Stimulated activated CD4-positive, alpha-beta T cell treated with anti-CD3 and anti-CD28 coated beads, Interleukin-1b, Interleukin-23, amount 100 ng/mL, for 48 hours (primary cell): Measurements from ENCODE around the gene AP1M1.
"Not testable (repeated sequence)": the region's sequence is repeated elsewhere in the genome, so short reads cannot be mapped to it uniquely, and the experiment has no call there.

Experiments used
- DNase-seq: peaks from one replicate; pipeline ENCODE4 v3.0.0-alpha.2; 2020

The AP1M1 gene

DNA sequence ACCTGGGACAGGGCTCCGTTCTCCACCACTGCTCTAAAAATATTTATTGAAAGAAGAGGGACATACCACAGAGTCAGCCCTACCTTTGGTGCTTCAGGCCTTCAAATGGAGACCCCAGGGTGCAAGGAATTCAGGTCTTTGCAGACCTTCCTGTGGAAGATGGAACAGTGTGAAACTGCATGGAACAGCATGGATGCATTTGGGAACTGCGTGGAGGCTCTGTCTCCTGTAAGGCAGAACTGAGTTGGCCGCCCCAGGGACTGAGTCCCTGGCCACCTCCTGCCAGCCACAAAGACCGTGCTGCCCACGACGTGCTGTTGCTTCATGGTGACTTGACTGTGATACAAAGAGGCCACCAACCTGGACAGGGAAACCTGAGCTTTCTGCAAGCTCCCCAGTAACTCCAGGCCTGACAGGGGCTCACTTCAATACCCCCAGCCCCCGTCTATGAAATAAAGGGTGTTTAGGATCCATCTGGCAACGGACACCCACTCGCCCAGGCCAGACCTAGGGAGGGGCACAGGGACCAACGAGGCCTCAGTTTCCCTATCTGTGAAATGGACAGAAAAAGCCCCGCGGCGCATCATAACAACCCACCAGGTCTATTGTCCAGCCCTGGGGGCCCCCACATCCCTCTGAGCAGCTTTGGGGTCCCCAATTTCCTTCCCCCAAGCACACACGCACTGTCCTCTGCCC is 68.3 kb downstream of the AP1M1 start:
- no peak for DNase-seq

DNA sequence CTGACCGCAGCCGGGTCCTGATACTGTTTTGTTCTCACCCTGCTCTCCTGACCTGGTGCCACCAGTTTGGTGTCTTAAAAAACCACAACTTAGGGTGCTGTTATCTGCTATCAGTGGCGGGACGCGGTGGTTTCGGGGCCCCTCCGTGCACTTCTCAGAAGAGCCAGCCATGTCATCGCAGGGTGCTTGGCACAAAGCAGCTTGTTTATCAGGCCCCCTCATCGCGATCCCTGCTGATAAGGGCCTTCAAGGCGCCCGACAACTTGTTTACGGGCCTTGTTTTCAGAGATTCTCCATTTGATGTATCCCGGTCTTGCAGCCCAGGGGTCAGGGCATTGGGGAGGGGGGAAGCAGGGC is 68.9 kb downstream of the AP1M1 start:
- peak; percentile 37 for DNase-seq

DNA sequence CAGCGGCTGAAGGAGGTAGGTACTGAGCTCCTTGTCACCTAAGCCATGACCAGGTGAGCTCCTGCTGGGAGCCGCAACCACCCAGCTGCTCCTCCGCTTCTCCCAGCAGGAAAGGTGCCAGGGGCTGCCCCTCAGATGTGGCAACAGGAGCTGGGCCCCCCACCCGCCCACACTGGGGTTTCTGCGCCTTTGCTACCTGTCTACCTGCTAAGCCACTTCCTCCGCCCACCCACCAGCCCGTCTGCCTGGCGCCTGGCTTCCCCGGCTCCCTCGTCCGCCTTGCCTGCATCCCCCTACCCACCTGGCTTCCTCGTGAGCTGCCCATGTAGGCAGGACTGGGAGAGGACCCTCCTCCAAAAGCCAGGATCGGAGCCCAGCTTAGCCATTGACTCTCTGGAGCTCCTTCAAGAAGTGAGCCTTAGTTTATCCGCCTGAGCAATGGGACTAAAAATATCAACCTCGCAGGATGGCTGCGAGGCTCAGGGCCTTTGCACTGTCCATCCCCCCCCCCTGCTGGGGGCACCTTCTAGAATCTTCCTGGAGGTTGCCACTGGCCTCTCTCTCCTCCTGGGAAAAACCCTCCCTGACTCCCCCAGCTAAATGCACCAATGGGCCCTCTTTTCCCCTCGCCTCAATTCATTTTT is 71.1 kb downstream of the AP1M1 start:
- DNase-seq, result no peak

DNA sequence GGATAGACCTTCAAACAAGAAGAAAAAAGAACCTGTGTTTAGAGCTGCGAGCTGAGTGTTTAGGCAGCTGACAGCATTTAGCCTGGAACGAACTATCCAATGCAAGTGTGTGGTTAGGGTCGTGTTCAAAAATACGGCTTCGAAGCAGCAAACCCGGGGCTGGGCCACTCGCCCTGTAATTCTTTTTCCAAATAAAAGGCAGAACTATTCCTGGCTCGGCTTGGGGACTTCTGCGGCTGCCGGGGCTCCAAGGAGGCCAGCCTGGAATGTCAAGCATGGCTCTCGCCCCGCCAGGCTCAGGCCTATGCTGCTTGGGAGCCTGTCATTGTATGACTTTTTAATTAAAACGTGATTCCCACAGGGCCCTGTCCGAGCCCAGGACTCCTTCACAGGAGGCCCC is 75.2 kb downstream of the AP1M1 start:
- no peak for DNase-seq

DNA sequence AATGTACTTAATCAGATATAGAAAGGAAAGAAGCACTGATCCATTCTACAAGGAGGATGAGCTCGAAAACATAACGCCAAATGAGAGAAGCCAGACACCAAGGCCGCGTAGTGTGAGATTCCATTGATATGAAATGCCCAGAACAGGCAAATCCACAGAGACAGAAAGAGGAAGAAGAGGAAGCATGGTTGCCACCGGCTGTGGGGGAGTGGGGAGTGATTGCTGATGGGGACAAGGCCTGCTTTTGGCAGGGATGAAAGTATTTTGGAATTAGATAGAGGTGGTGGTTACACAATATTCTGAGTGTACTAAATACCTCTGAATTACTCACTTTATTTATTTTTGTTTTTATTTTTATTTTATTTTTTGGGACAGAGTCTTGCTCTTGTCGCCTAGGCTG is 76.7 kb downstream of the AP1M1 start:
- no peak for DNase-seq

DNA sequence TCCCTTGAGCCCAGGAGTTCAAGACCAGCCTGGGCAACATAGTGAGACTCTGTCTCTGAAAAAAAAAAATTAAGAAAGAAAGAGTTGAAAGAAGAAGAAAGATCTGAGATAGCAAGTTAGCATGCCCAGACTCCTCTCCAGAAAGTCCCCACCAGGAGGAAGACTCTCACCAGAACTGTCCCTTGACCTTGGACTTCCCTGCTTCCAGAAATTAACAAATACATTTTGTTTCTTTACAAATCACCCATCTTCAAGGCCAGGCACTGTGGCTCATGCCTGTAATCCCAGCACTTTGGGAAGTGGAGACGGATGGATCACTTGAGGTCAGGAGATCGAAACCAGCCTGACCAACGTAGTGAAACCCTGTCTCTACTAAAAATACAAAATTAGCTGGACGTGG is 82.6 kb downstream of the AP1M1 start:
- no peak for DNase-seq

DNA sequence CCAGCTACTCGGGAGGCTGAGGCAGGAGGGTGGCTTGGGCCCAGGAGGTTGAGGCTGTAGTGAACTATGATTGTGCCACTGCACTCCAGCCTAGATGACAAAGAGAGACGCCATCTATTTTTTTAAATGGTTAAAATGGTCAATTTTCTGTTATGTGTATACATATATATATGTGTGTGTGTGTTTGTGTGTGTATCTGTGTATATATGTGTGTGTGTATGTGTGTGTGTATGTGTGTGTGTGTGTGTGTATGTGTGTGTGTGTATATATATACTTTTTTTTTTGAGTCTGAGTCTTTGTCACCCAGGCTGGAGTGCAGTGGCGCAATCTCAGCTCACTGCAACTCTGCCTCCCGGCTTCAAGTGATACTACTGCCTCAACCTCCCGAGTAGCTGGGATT is 84.0 kb downstream of the AP1M1 start:
- DNase-seq, result no peak

DNA sequence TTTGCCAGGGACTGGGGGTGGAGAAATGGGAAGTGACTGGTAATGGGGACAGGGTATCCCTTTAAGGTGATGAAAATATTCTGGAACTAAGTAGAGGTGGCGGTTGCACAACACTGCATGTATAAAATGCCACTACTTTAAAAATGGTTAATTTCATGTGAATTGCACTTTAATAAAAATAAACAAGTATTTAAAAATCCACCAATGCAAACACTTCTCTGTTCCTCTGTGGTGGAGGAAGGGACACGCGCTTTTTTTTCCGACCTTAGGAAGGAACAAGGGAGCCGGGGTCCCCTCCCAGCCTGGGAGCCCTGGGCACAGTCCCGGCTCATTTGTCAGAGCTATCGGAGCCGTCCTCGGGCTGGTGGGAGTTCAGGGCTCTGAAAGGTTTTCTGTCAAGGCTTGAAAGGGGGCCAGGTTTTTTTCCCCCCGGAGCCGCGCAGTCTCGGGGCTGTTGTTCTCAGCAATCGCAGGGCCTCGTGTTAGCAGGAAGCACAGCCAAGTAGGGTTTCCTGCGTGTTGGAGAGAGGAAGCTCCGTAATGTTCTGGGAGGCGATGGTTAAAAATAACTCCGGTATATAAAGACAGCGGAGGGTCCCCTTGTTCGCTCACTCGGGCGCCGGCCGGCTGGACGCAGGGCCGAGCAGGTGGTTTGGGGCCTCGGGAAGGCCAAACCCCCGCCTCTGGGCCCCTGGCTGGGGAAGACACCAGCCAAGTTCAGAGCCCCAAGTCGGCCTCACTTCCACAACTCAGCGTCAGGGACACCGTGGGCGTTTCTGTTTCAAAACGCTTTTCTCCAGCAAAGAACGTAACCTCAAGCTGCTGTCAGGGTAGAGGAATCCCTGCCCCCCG is 85.7 kb downstream of the AP1M1 start:
- peak; percentile 82 for DNase-seq

DNA sequence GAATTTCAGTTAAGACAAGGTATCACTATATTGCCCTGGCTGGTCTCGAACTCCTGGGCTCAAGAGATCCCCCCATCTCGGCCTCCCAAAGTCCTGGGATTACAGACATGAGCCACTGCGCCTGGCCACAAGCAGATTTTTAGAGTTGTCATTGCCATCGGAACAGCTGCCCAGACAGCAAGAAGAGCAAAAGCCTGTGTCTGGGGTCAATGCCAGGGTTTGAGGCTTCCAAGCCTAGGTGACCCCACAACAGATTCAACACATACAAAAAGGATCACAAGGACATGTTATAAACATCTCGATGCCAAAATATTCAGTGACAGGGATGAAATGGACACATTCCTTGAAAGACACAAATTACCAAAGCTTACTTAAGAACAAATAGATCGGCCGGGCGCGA is 86.8 kb downstream of the AP1M1 start:
- no peak for DNase-seq

DNA sequence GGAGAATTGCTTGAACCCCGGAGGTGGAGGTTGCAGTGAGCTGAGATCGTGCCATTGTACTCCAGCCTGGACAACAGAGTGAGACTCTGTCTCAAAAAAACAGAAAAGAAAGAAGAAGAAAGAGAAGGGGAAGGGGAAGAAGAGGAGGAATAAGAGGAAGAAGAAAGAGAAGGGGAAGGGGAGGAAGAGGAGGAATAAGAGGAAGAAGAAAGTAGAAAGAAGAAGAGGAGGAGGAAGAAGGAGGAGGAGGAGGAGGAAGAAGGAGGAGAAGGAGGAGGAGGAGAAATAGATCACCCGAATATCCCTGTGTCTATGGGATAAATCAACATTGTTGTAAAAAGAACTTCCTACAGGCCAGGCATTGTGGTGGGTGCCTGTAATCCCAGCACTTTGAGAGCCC is 87.4 kb downstream of the AP1M1 start:
- not testable (repeated sequence) for DNase-seq

DNA sequence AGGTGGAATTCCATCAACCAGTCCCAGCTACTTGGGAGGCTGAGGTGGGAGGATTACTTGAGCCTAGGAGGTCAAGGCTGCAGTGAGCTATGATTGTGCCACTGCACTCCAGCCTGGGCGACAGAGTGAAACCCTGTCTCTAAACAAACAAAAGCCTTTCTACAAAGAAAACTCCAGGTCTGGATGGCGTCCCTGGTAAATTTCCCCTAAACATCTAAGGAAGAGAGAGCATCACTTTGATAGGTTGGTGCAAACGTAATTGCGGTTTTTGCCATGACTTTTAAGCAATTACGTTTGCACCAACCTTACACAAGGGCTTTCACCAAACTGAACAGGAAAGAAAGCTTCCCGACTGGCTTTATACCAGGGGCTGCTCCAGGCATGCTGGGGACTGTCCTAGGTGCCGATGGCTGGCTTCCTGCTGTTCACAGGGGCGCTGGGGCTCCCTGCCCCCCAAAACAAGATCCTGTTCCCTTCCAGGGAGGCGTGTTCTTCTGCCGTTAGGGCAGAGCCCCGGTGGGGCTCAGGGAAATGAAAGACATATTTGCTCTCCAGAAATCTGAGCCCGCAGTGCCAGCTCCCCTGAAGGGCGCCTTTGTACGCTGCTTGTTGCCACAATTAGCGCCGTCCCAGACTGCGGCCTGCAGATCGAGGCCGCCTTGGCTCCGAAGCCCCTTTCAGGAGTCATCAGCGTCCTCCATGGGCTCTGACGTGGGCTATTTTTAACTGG is 88.2 kb downstream of the AP1M1 start:
- no peak for DNase-seq

DNA sequence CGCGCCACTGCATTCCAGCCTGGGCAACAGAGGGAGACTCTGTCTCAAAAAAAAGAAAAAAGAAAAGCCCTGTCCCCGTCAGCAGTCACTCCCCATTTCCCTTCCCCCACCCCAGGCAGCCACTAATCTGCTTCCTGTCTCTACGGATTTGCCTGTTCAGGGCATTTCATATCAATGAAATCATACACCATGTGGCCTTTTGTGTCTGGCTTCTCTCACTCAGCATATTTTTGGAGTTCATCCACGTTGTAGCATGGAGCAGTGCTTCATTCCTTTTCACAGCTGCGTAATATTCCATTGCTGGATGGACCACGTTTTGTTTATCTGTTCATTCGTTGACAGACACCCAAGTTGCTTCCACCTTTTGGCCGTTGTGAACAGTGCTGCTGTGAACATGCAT is 90.8 kb downstream of the AP1M1 start:
- no peak for DNase-seq

DNA sequence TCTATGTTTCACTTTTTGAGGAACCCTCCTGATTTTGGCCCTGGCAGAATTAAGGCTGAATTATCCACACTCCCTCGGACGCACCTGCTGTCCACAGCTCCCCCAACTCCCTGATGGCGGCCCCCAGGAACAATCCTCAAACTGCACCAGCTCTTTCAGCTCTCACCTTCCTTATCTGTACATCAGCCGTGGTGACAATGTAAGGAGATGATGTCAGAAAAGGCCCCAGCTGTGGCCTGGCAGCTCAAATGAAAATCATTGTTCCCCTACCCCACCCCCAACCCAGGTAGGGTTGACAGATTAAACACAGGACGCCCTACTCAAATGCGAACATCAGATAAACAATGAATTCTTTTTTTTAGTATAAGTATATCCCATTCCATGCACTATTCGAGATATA is 91.9 kb downstream of the AP1M1 start:
- no peak for DNase-seq

DNA sequence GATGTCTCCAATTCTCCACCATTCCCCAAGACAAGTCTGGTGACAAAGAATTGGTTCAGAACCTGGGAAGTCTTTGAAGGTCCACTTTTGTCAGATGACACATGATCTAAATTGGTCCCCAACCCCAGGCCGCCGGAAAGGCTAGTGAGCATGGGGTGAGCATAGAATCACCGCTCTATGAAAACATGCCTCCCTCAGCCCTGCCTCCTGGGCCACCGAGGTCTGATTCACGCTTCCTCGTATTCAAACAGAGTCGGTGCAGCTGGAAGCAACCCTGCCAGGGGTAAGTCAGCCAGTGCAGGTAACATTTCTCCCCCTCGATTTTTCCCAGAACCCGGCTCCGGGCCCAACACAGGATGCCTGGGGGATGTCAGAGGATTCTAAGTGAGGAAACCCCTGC is 93.0 kb downstream of the AP1M1 start:
- no peak for DNase-seq

DNA sequence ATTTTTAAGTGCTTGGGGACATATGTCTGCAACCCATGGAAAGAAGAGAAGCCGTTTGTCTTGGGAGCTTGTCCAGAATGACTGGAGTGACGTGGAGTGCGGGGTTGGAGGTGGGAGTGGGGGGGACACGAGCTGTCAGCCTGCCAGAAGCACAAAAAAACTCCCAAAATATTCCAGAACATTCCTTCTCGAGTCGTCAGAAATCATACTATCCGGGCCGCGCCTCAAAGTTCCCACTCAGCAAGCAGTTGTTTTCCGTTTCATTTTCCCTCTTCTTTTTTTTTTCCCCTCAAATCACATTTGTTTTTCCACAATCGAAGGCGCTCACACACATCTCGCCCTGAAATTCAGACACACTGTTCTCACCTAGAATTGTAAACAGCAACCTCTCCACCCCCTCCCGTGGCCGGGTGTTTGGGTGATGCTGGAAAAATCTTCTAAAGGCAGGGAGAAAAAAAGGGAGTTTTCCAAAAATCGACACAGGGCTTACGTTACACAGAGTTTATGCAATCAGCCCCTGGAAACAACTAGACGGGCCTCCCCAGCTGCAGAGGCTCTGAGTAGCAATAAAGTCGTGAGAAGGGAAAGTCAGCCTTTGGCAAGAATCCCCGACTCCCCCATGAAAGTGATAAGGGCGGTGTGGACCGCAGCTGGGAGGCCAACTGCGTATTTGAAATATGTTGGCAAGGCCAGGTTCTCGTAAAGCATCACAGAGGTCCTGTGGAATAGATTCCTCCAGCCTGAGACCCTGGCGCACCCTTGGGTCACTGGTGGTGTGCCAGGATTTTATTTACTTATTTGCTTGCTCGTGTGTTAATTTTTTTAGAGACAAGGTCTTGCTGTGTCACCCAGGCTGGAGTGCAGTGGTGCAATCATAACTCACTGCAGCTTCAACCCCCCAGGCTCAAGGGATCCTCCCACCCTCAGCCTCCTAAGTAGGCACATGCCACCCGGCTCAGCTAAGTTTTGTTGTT is 95.7 kb downstream of the AP1M1 start:
- no peak for DNase-seq

DNA sequence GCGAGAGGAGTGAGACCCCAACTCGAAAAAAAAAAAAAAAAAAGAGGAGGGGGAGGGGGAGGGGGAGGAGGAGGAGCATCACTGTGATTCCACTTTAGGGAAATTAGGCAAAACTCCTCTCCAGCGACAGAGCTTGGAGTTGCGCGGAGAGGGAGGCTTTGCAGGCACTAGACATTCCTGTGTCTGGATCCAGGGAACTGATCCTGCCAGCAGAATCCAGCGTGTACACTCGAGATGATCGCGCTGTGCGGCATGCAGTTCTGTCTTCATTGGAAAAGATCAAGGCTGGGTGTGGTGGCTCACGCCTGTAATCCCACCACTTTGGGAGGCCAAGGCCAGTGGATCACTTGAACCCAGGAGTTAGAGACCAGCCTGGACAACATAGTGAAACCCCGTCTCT is 97.3 kb downstream of the AP1M1 start:
- no peak for DNase-seq
